Mesenchymal stem cell (in vitro differentiated cells and primary cell): Measurements from ENCODE around the gene DOCK3.
"Not testable (repeated sequence)": the region's sequence is repeated elsewhere in the genome, so short reads cannot be mapped to it uniquely, and the experiment has no call there.

Source experiments
- DNase-seq: peaks from one replicate; pipeline ENCODE4 v3.0.0-alpha.2; 2013
- H2AFZ ChIP-seq: one replicate; pipeline ENCODE4 v1.6.1; 2013; ENCODE audit warnings: low read depth, mild to moderate bottlenecking, control low read depth, inconsistent platforms, low read length, moderate library complexity
- H2AK5ac ChIP-seq: 2 replicates; pipeline ENCODE4 v1.6.1; 2013; ENCODE audit warnings: low read length, moderate library complexity, mild to moderate bottlenecking, inconsistent platforms; ENCODE audit not compliant: severe bottlenecking
- H2BK120ac ChIP-seq: one replicate; pipeline ENCODE4 v1.6.1; 2013; ENCODE audit warnings: low read depth, mild to moderate bottlenecking, inconsistent platforms, low read length, moderate library complexity
- H2BK12ac ChIP-seq, 2 experiments: one replicate each; pipeline ENCODE4 v1.6.1; 2013; ENCODE audit warnings: inconsistent platforms in 2 of 2, low read length in 2 of 2, mild to moderate bottlenecking in 2 of 2, moderate library complexity in 2 of 2, control low read depth in 1 of 2
- H2BK15ac ChIP-seq: one replicate; pipeline ENCODE4 v1.6.1; 2013; ENCODE audit warnings: mild to moderate bottlenecking, low read depth, inconsistent platforms; ENCODE audit not compliant: poor library complexity, severe bottlenecking
- H2BK5ac ChIP-seq: 2 replicates; pipeline ENCODE4 v1.6.1; 2013; ENCODE audit warnings: low read depth, mild to moderate bottlenecking, low read length, control low read depth, inconsistent platforms; ENCODE audit not compliant: poor library complexity, severe bottlenecking
- H3K14ac ChIP-seq, 2 experiments: one replicate each; pipeline ENCODE4 v1.6.1; 2013; ENCODE audit warnings: inconsistent platforms in 2 of 2, low read length in 2 of 2, control low read depth in 1 of 2, mild to moderate bottlenecking in 1 of 2, moderate library complexity in 1 of 2
- H3K18ac ChIP-seq, 2 experiments: one replicate each; pipeline ENCODE4 v1.6.1; 2013; ENCODE audit warnings: inconsistent platforms in 2 of 2, low read length in 2 of 2, control low read depth in 1 of 2, low read depth in 1 of 2, mild to moderate bottlenecking in 1 of 2
- H3K23ac ChIP-seq, 2 experiments: one replicate each; pipeline ENCODE4 v1.6.1; 2013; ENCODE audit warnings: inconsistent platforms in 2 of 2, low read length in 2 of 2, mild to moderate bottlenecking in 2 of 2, moderate library complexity in 2 of 2, control low read depth in 1 of 2
- H3K27ac ChIP-seq: 2 replicates; pipeline ENCODE4 v1.5.1; 2013; ENCODE audit warnings: mild to moderate bottlenecking, moderate library complexity, low read length, control low read depth, inconsistent platforms; ENCODE audit not compliant: poor library complexity, severe bottlenecking
- H3K27me3 ChIP-seq, 2 experiments: 2 replicates each; pipeline versions ENCODE4 v1.6.1 to v1.7.0; 2013; ENCODE audit warnings: low read length in 2 of 2, mild to moderate bottlenecking in 2 of 2, moderate library complexity in 2 of 2, control low read depth in 1 of 2, inconsistent platforms in 1 of 2; ENCODE audit not compliant: control insufficient read depth in 1 of 2, insufficient read depth in 1 of 2
- H3K36me3 ChIP-seq, 2 experiments: 2 replicates each; pipeline versions ENCODE4 v1.6.1 to v1.7.0; 2013; ENCODE audit warnings: low read length in 2 of 2, control low read depth in 1 of 2, inconsistent platforms in 1 of 2, low read depth in 1 of 2, mild to moderate bottlenecking in 1 of 2; ENCODE audit not compliant: insufficient read depth in 2 of 2, control insufficient read depth in 1 of 2
- H3K4ac ChIP-seq, 2 experiments: one replicate each; pipeline ENCODE4 v1.6.1; 2013; ENCODE audit warnings: inconsistent platforms in 2 of 2, low read length in 2 of 2, mild to moderate bottlenecking in 2 of 2, moderate library complexity in 2 of 2, control low read depth in 1 of 2, low read depth in 1 of 2
- H3K4me1 ChIP-seq: 2 replicates; pipeline ENCODE4 v1.6.1; 2013; ENCODE audit warnings: low read depth, low read length, control low read depth; ENCODE audit not compliant: control insufficient read depth, insufficient read depth
- H3K4me2 ChIP-seq: 2 replicates; pipeline ENCODE4 v1.6.1; 2013; ENCODE audit warnings: low read length, mild to moderate bottlenecking, inconsistent platforms; ENCODE audit not compliant: poor library complexity, severe bottlenecking
- H3K4me3 ChIP-seq, 2 experiments: 2 replicates each; pipeline versions ENCODE4 v1.5.1 to v1.7.0; 2013; ENCODE audit warnings: low read length in 2 of 2, mild to moderate bottlenecking in 2 of 2, control low read depth in 1 of 2, low read depth in 1 of 2; ENCODE audit not compliant: insufficient read depth in 1 of 2
- H3K79me1 ChIP-seq: replicated peaks from 2 replicates; pipeline ENCODE4 v1.6.1; 2013; ENCODE audit warnings: mild to moderate bottlenecking, control low read depth, low read length, inconsistent platforms; ENCODE audit not compliant: poor library complexity, severe bottlenecking
- H3K9ac ChIP-seq: 2 replicates; pipeline ENCODE4 v1.7.0; 2013; ENCODE audit warnings: mild to moderate bottlenecking, low read length, moderate library complexity
- H3K9me3 ChIP-seq: 2 replicates; pipeline ENCODE4 v1.7.0; 2013; ENCODE audit warnings: mild to moderate bottlenecking, low read length; ENCODE audit not compliant: control insufficient read depth
- H4K8ac ChIP-seq: one replicate; pipeline ENCODE4 v1.6.1; 2013; ENCODE audit warnings: inconsistent platforms, mild to moderate bottlenecking, low read length, moderate library complexity
- H4K91ac ChIP-seq: one replicate; pipeline ENCODE4 v1.6.1; 2013; ENCODE audit warnings: mild to moderate bottlenecking, low read length, inconsistent platforms
- WGBS: methylation state at CpG from one replicate; pipeline ENCODE4 v1.1.7; 2013; ENCODE audit warnings: mixed read lengths; 5-methylcytosine and 5-hydroxymethylcytosine counted together

The DOCK3 gene

DNA sequence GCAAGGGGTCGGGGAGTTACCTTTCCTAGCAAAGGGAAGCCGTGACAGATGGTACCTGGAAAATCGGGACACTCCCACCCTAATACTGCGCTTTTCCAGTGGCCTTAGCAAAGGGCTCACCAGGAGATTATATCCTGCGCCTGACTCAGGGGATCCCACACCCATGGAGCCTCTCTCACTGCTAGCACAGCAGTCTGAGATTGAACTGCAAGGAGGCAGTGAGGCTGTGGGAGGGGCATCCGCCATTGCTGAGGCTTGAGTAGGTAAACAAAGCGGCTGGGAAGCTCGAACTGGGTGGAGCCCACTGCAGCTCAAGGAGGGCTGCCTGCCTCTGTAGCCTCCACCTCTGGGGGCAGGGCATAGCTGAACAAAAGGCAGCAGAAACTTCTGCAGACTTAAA lies 693.5 kb downstream of the DOCK3 start:
- not testable (repeated sequence) for H3K9me3 ChIP-seq, H3K36me3 ChIP-seq, H3K4me2 ChIP-seq, H2BK5ac ChIP-seq, H3K27me3 ChIP-seq, H3K23ac ChIP-seq, H3K27ac ChIP-seq, H4K8ac ChIP-seq, H2AFZ ChIP-seq, H2BK15ac ChIP-seq, H3K18ac ChIP-seq, H3K79me1 ChIP-seq, H2BK120ac ChIP-seq, H3K4me3 ChIP-seq, H3K9ac ChIP-seq, H4K91ac ChIP-seq, H2BK12ac ChIP-seq, H3K4ac ChIP-seq, DNase-seq, H2AK5ac ChIP-seq, H3K14ac ChIP-seq, H3K4me1 ChIP-seq
- WGBS = 89% methylated on average over 8 of the region's 8 CpGs

DNA sequence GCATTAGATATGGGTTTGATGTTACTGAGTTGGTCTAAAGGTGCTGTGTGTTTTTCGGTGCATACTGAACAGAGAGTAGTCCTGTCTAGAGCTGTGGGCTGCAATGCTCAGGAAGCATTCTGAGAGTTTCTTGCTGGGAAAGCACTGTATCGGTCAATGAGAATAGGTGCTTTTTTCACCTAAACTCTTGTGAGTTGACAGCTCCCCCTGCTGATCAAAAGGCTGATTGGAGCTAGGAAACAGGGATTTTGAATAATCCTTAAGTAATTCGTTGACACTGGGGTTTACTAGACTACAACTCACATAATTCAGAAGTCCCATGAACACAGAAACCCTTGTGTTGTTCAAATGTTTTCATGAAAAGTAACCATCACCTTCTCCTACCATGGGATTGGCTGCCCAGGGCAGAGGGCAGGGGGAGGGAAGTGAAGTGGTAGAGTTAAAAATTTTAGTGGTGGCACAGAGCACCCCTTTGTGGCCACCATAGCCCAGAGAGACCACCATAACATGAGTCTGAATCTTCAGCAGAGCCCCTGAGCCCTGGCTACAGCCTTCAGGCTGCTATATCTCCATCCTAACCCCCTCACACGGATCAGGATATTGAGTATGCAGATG lies 697.3 kb downstream of the DOCK3 start:
- Histone ChIP-seq H2BK15ac (no peak overlapping the region), H3K4ac (no peak overlapping the region), H4K91ac (no peak overlapping the region), H2BK120ac (no peak overlapping the region), H3K9ac (no peak overlapping the region), H3K4me3 (no peak overlapping the region), H3K27ac (no peak overlapping the region), H3K36me3 (no peaks in the 10 kb centered on the region), H2AK5ac (no peak overlapping the region), H3K27me3 (peaks cover 0 to 10% of the 10 kb centered on the region in 2 experiments), H3K79me1 (no peaks in the 10 kb centered on the region), H3K14ac (no peak overlapping the region), H4K8ac (peak overlapping the region; percentile 31), H3K4me2 (no peak overlapping the region), H3K4me1 (no peaks in the 10 kb centered on the region), H2BK5ac (no peak overlapping the region), H3K9me3 (no peaks in the 10 kb centered on the region), H3K23ac (no peak overlapping the region), H2BK12ac (no peak overlapping the region), H2AFZ (no peak overlapping the region), H3K18ac (no peak overlapping the region)
- DNase-seq = peak; percentile 74
- WGBS = 53% methylated on average over 3 of the region's 4 CpGs

GRCh38 chr3:51373658-51374421 lies 699.1 kb downstream of the DOCK3 start:
- Histone ChIP-seq H3K14ac (no peak overlapping the region), H3K36me3 (no peaks in the 10 kb centered on the region), H3K9ac (no peak overlapping the region), H3K18ac (no peak overlapping the region), H3K4ac (no peak overlapping the region), H2AK5ac (no peak overlapping the region), H3K4me2 (no peak overlapping the region), H3K23ac (no peak overlapping the region), H3K79me1 (no peaks in the 10 kb centered on the region), H3K9me3 (no peaks in the 10 kb centered on the region), H3K4me3 (no peak overlapping the region), H2BK5ac (no peak overlapping the region), H2BK12ac (no peak overlapping the region), H2BK15ac (no peak overlapping the region), H4K91ac (no peak overlapping the region), H3K27me3 (peaks cover 0 to 10% of the 10 kb centered on the region in 2 experiments), H2AFZ (no peak overlapping the region), H3K4me1 (no peaks in the 10 kb centered on the region), H2BK120ac (no peak overlapping the region), H3K27ac (no peak overlapping the region), H4K8ac (no peak overlapping the region)
- no peak for DNase-seq
- WGBS = 89% methylated on average over 5 of the region's 5 CpGs

GRCh38 chr3:51374456-51374855 lies 699.7 kb downstream of the DOCK3 start:
- no peaks in the 10 kb centered on the region for H3K9me3 ChIP-seq
- H3K4me2 ChIP-seq = no peak overlapping the region
- H3K27me3 ChIP-seq = peaks cover 0 to 9% of the 10 kb centered on the region in 2 experiments
- WGBS = 95% methylated on average over 11 of the region's 11 CpGs
- no peak overlapping the region for H4K91ac ChIP-seq
- H3K4ac ChIP-seq = no peak overlapping the region
- no peak overlapping the region for H2BK5ac ChIP-seq
- H2BK15ac ChIP-seq = no peak overlapping the region
- H3K27ac ChIP-seq = no peak overlapping the region
- no peak overlapping the region for H3K14ac ChIP-seq
- no peak overlapping the region for H2BK120ac ChIP-seq
- H2AFZ ChIP-seq = no peak overlapping the region
- no peak overlapping the region for H3K9ac ChIP-seq
- H3K36me3 ChIP-seq = no peaks in the 10 kb centered on the region
- H3K79me1 ChIP-seq = no peaks in the 10 kb centered on the region
- no peak overlapping the region for H2BK12ac ChIP-seq
- H3K18ac ChIP-seq = no peak overlapping the region
- no peak overlapping the region for H3K4me3 ChIP-seq
- H3K23ac ChIP-seq = no peak overlapping the region
- H2AK5ac ChIP-seq = no peak overlapping the region
- no peaks in the 10 kb centered on the region for H3K4me1 ChIP-seq
- DNase-seq = no peak
- H4K8ac ChIP-seq = no peak overlapping the region
